ENCODE measurements around the gene HCFC1R1.

The HCFC1R1 gene

DNA sequence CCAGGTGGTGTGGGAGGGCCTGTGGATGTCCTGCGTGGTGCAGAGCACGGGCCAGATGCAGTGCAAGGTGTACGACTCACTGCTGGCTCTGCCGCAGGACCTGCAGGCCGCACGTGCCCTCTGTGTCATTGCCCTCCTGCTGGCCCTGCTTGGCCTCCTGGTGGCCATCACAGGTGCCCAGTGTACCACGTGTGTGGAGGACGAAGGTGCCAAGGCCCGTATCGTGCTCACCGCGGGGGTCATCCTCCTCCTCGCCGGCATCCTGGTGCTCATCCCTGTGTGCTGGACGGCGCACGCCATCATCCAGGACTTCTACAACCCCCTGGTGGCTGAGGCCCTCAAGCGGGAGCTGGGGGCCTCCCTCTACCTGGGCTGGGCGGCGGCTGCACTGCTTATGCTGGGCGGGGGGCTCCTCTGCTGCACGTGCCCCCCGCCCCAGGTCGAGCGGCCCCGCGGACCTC is 10.2 kb downstream of the HCFC1R1 start:
- TF ChIP-seq, protein P1, sequence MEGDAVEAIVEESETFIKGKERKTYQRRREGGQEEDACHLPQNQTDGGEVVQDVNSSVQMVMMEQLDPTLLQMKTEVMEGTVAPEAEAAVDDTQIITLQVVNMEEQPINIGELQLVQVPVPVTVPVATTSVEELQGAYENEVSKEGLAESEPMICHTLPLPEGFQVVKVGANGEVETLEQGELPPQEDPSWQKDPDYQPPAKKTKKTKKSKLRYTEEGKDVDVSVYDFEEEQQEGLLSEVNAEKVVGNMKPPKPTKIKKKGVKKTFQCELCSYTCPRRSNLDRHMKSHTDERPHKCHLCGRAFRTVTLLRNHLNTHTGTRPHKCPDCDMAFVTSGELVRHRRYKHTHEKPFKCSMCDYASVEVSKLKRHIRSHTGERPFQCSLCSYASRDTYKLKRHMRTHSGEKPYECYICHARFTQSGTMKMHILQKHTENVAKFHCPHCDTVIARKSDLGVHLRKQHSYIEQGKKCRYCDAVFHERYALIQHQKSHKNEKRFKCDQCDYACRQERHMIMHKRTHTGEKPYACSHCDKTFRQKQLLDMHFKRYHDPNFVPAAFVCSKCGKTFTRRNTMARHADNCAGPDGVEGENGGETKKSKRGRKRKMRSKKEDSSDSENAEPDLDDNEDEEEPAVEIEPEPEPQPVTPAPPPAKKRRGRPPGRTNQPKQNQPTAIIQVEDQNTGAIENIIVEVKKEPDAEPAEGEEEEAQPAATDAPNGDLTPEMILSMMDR (IDR thresholded peaks at IDR 0.05; ENCODE audit: control extremely low read depth, extremely low read depth, low read depth, missing control alignments), result no peak
- POLR2A ChIA-PET, result no interaction called here
- CTCF ChIA-PET, result no interaction called here
- no peak for DNase-seq (ENCODE audit: extremely low spot score)

DNA sequence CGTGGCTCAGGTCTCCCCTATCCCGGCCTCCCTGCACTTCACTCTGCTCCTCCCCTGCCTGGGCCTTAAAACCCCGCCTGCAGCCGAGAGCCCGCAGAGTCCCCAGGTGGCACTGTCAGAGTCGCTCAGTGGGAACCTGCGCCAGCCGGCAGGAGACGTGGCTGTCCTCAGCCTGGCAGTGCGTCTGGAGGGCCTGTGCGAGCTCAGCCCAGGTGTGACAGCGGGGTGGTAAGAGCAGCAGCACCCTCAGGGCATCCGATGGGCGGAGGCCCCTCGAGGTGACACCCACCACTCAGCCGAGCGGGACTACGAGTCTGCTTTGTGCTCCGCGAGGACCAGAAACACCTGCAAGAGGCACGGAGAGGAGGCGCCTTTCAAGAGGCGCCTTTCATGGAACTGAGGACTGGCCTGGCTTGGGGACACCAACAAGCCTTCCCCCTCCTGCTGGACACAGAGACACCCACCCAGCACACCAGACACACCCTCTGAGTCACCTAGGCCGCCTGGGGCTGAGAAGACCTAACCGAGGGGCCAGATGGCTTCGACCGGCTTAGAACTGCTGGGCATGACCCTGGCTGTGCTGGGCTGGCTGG is 10.8 kb downstream of the HCFC1R1 start, which contains the start of gene CLDN9:
Gene CLDN9 (plus strand): TSS at position 96 of the 593 bp plus-strand sequence. CDS start 440 bp downstream, at position 536.
- POLR2A ChIA-PET, result no interaction called here
- CTCF ChIA-PET, result interaction anchor here (1.0 to 1.2 kb wide), 2 partner anchors 15 to 117 kb away, joined by 3 to 4 read pairs; no protein-coding TSS in a partner anchor
- no peak for DNase-seq (ENCODE audit: extremely low spot score)
- TF ChIP-seq, protein P1 (IDR thresholded peaks at IDR 0.05; ENCODE audit: control extremely low read depth, extremely low read depth, low read depth, missing control alignments), result no peak

DNA sequence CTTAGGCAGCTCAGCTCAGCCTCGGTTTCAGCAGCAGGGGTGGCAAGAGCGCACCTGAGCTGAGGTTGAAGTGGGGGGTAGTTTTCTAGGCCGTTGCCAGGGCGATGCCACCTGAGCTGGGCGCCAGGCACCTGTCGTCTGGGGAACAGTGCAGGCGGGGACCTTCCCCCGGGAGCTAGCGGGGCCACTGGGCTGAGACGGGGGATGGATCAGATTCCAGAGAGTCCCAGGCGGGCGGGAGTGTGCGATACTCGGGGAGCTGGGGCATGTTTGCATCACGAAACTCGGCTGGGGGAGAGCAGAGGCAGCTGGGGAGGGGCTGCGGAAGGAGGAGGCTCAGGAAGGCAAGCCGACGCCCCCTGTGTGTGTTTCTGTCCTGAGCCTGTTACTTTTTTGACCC is 11.5 kb downstream of the HCFC1R1 start:
- ChIA-PET CTCF (interaction anchor here (0.7 to 1.2 kb wide), 3 partner anchors 16 to 117 kb away, joined by 3 to 4 read pairs (median 3); no protein-coding TSS in a partner anchor), POLR2A (interaction anchor here (0.7 kb wide), 1 partner anchor 851 kb away, joined by 8 read pairs; no protein-coding TSS in a partner anchor)
- no peak for DNase-seq (ENCODE audit: extremely low spot score)
- TF ChIP-seq, protein P1 (IDR thresholded peaks at IDR 0.05; ENCODE audit: control extremely low read depth, extremely low read depth, low read depth, missing control alignments), result no peak

DNA sequence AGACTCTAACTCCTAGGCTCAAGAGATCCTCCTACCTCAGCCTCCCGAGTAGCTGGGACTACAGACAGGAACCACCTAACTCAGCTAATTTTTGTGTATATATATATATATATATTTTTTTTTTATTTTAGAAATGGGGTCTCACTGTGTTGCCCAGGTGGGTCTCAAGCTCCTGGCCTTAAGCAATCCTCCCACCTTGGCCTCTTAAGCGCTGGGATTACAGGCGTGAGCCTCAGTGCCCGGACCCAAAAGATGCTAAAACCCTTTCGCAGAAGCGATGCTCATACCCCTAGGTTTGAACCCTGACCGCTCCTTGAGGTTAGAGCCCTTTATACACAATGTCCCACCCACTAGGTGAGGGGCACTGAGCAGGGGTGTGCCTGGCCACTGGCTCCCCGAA is 13.2 kb downstream of the HCFC1R1 start:
- ChIA-PET CTCF (interaction anchor here (1.2 to 11.8 kb wide), 3 partner anchors 15 to 26 kb away, joined by 3 to 231 read pairs (median 3); partner anchors contain the start of genes CLDN6, HCFC1R1, THOC6 and TNFRSF12A), POLR2A (interaction anchor here (0.6 kb wide), 1 partner anchor 13 kb away, joined by 3 read pairs; the partner anchor contains the start of genes HCFC1R1 and THOC6)
- TF ChIP-seq, protein P1 (IDR thresholded peaks at IDR 0.05; ENCODE audit: control extremely low read depth, extremely low read depth, low read depth, missing control alignments), result no peak
- DNase-seq (ENCODE audit: extremely low spot score), result no peak

DNA sequence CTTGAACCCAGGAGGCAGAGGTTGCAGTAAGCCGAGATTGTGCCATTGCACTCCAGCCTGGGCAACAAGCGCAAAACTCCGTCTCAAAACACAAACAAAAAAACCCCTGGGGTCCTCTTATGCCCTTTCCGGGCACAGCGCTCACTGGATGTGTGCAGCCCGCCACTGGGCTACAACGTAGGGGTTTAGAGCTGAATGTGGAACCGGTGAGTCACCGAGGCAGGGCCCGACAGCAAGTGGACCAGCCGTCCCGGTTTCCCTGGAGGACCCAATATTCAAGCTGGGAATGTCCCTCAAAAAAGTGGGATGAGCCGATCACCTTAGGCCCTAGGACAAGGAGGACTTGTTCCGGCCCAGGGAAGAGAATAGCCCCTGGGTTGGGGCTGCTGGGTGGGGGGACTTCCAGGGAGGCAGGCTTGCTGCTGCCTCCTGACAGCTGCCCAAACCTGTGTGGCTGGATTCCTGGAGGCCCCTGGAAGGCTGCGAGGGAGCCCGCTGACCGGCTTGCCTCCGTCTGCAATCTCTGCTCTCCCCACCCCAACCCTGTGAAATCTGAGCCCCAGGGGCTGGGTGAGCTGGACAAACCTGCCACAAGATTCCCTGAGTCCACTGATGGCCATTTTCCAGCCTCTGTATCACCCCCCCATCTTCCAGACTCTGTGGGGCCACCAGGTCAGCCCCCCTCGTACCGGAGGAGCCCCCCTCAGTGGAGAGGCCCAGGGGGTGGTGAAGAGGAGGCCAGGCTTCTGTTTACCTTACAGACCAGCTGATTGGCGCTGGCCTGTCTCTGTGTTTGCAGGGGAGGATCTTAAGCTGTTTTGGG is 14.0 kb downstream of the HCFC1R1 start:
- ChIA-PET POLR2A (interaction anchor here (0.6 kb wide), 2 partner anchors 14 to 15 kb away, joined by 3 read pairs; partner anchors contain the start of genes HCFC1R1 and THOC6), CTCF (interaction anchor here (1.2 to 11.8 kb wide), 2 partner anchors 16 to 25 kb away, joined by 3 to 231 read pairs; partner anchors contain the start of genes CLDN6, HCFC1R1, THOC6 and TNFRSF12A)
- TF ChIP-seq, protein P1 (IDR thresholded peaks at IDR 0.05; ENCODE audit: control extremely low read depth, extremely low read depth, low read depth, missing control alignments), result no peak
- no peak for DNase-seq (ENCODE audit: extremely low spot score)

DNA sequence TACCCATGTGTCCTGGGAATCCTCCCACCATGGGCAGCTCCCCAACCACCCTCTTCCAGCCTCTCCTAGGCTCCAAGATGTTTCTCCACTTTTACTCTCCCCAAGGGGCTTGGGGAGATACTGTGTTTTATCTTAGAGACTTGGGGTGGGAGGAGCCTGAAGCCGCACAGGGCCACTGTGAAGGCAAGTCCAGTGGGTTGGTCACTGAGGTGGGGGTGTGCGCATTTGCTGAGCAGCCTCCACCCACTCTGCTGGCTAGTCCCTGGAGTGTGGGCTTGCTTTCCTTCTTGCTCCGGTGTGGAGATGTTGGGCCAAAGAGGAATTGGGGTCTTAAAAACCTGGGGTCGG is 15.1 kb downstream of the HCFC1R1 start:
- ChIA-PET CTCF (interaction anchor here (1.2 to 11.8 kb wide), 2 partner anchors 17 to 31 kb away, joined by 3 to 231 read pairs; partner anchors contain the start of genes CLDN6, HCFC1R1, THOC6 and TNFRSF12A), POLR2A (no interaction called here)
- no peak for DNase-seq (ENCODE audit: extremely low spot score)
- TF ChIP-seq, protein P1 (IDR thresholded peaks at IDR 0.05; ENCODE audit: control extremely low read depth, extremely low read depth, low read depth, missing control alignments), result no peak
